Iris pigment epithelial cell (primary cell): ENCODE data around the gene TTC34.
"Not testable (repeated sequence)": the region's sequence is repeated elsewhere in the genome, so short reads cannot be mapped to it uniquely, and the experiment has no call there.

ENCODE experiments used
- DNase-seq: peaks from one replicate; pipeline ENCODE4 v3.0.0-alpha.2; 2011; ENCODE audit warnings: low read depth

TTC34 gene

GRCh38 chr1:2755426-2755825, 46.1 kb downstream of the TTC34 start:
- DNase-seq, result not testable (repeated sequence)

- not testable (repeated sequence) for DNase-seq
Measured at GRCh38 chr1:2754597-2754996, 46.9 kb downstream of the TTC34 start.

GRCh38 chr1:2752503-2752902, 49.0 kb downstream of the TTC34 start:
- DNase-seq, result not testable (repeated sequence)

GRCh38 chr1:2751866-2752265, 49.6 kb downstream of the TTC34 start:
- DNase-seq, result not testable (repeated sequence)

- not testable (repeated sequence) for DNase-seq
Measured at GRCh38 chr1:2750766-2751730, 50.4 kb downstream of the TTC34 start.

GRCh38 chr1:2750041-2750680, 51.3 kb downstream of the TTC34 start:
- DNase-seq, result not testable (repeated sequence)

- DNase-seq, result not testable (repeated sequence)
Measured at GRCh38 chr1:2748626-2749025, 52.9 kb downstream of the TTC34 start.

- DNase-seq, result not testable (repeated sequence)
Measured at GRCh38 chr1:2694796-2695195, 106.7 kb downstream of the TTC34 start.

GRCh38 chr1:2690180-2690579, 111.3 kb downstream of the TTC34 start:
- DNase-seq, result not testable (repeated sequence)

- not testable (repeated sequence) for DNase-seq
Measured at GRCh38 chr1:2688336-2688665, 113.2 kb downstream of the TTC34 start.

- DNase-seq, result not testable (repeated sequence)
Measured at GRCh38 chr1:2687638-2688335, 113.7 kb downstream of the TTC34 start.

- DNase-seq, result not testable (repeated sequence)
Measured at GRCh38 chr1:2687174-2687591, 114.3 kb downstream of the TTC34 start.

- not testable (repeated sequence) for DNase-seq
Measured at GRCh38 chr1:2686091-2686863, 115.2 kb downstream of the TTC34 start.

- DNase-seq, result not testable (repeated sequence)
Measured at GRCh38 chr1:2685671-2686070, 115.8 kb downstream of the TTC34 start.

- not testable (repeated sequence) for DNase-seq
Measured at GRCh38 chr1:2684878-2685277, 116.6 kb downstream of the TTC34 start.

GRCh38 chr1:2684000-2684399, 117.5 kb downstream of the TTC34 start:
- not testable (repeated sequence) for DNase-seq

GRCh38 chr1:2683321-2683741, 118.2 kb downstream of the TTC34 start:
- DNase-seq, result not testable (repeated sequence)

- not testable (repeated sequence) for DNase-seq
Measured at GRCh38 chr1:2682879-2683278, 118.6 kb downstream of the TTC34 start.

GRCh38 chr1:2676726-2677125, 124.8 kb downstream of the TTC34 start:
- DNase-seq, result not testable (repeated sequence)

GRCh38 chr1:2671656-2672055, 129.8 kb downstream of the TTC34 start:
- DNase-seq, result not testable (repeated sequence)

GRCh38 chr1:2659806-2660205, 141.7 kb downstream of the TTC34 start:
- DNase-seq, result not testable (repeated sequence)
